Endothelial cell (in vitro differentiated cells): ENCODE measurements around the gene CERS4. TPM values are rescaled to one million over a fixed set of nuclear protein-coding genes. Genes with fewer than 3 reads are reported as not detected.

ENCODE experiments used
- DNase-seq: peaks from one replicate; pipeline ENCODE4 v3.0.0; 2021; ENCODE audit warnings: low spot score
- H3K27ac Mint-ChIP-seq: one replicate; pipeline ENCODE4 v1.8.0; 2021; ENCODE audit warnings: mixed read lengths, inconsistent platforms; ENCODE audit not compliant: unreplicated experiment
- H3K27me3 Mint-ChIP-seq: one replicate; pipeline ENCODE4 v1.8.0; 2021; ENCODE audit warnings: mild to moderate bottlenecking, moderate library complexity, mixed read lengths, inconsistent platforms; ENCODE audit not compliant: unreplicated experiment
- H3K36me3 Mint-ChIP-seq: one replicate; pipeline ENCODE4 v1.8.0; 2021; ENCODE audit warnings: mild to moderate bottlenecking, low read depth, mixed read lengths, inconsistent platforms; ENCODE audit not compliant: unreplicated experiment
- H3K4me1 Mint-ChIP-seq: one replicate; pipeline ENCODE4 v1.8.0; 2021; ENCODE audit warnings: mild to moderate bottlenecking, mixed read lengths, inconsistent platforms; ENCODE audit not compliant: unreplicated experiment
- H3K4me3 Mint-ChIP-seq: one replicate; pipeline ENCODE4 v1.8.0; 2021; ENCODE audit warnings: mild to moderate bottlenecking, mixed read lengths, inconsistent platforms; ENCODE audit not compliant: unreplicated experiment
- H3K9me3 Mint-ChIP-seq: one replicate; pipeline ENCODE4 v1.8.0; 2021; ENCODE audit warnings: mixed read lengths, inconsistent platforms; ENCODE audit not compliant: unreplicated experiment
- CTCF ChIP-seq: fragments of 200-600 bp; sonication (generic); IDR thresholded peaks from one replicate; pipeline ENCODE4 v1.5.0; 2021; ENCODE audit warnings: antibody characterized with exemption; ENCODE audit not compliant: unreplicated experiment
- total RNA-seq: library from RNA; stranded (reverse); fragmentation: NEBNext Ultra II Directional; extraction: Animal tissue kit (Norgen Biotek cat#: 25700); gene quantifications from one replicate; pipeline ENCODE4 v1.2.1, GENCODE V29; 2021; ENCODE audit not compliant: unreplicated experiment

Gene CERS4
- total RNA-seq, 1 donor from 2014 or later, result 34.2 TPM

GRCh38 chr19:8311461-8312260, 102.5 kb downstream of the CERS4 start:
- H3K27ac Mint-ChIP-seq, result peak overlapping the region; percentile 52
- H3K27me3 Mint-ChIP-seq, result peaks cover 8% of the 10 kb centered on the region
- no peak overlapping the region for H3K4me3 Mint-ChIP-seq
- H3K9me3 Mint-ChIP-seq, result no peaks in the 10 kb centered on the region
- peaks cover 56% of the 10 kb centered on the region for H3K4me1 Mint-ChIP-seq
- no peak for TF ChIP-seq CTCF
- DNase-seq, result peak; percentile 2
- H3K36me3 Mint-ChIP-seq, result peaks cover 17% of the 10 kb centered on the region

Other genes starting within 250 kb of the CERS4 start
- gene ELAVL1, start 203.7 kb upstream of the CERS4 start, total RNA-seq, result 135 TPM
- not detected for gene CCL25, start 156.6 kb upstream of the CERS4 start, total RNA-seq
- 15.5 TPM for gene FBN3, start 59.8 kb upstream of the CERS4 start, total RNA-seq
- 111 TPM for gene CD320, start 99.0 kb downstream of the CERS4 start, total RNA-seq
- gene NDUFA7, start 112.0 kb downstream of the CERS4 start, total RNA-seq, result 39.9 TPM
- gene RPS28, start 112.1 kb downstream of the CERS4 start, total RNA-seq, result 1,732 TPM
- 109 TPM for gene KANK3, start 133.9 kb downstream of the CERS4 start, total RNA-seq
- gene ANGPTL4, start 154.8 kb downstream of the CERS4 start, total RNA-seq, result 14.3 TPM
- gene RAB11B, start 181.0 kb downstream of the CERS4 start, total RNA-seq, result 130 TPM
- gene MARCHF2, start 203.9 kb downstream of the CERS4 start, total RNA-seq, result 58.2 TPM
- gene HNRNPM, start 235.6 kb downstream of the CERS4 start, total RNA-seq, result 223 TPM